ENCODE measurements around the gene YKT6.
A peak's percentile ranks its signal among the peaks of the same experiment; 100 is the strongest.

The YKT6 gene

DNA sequence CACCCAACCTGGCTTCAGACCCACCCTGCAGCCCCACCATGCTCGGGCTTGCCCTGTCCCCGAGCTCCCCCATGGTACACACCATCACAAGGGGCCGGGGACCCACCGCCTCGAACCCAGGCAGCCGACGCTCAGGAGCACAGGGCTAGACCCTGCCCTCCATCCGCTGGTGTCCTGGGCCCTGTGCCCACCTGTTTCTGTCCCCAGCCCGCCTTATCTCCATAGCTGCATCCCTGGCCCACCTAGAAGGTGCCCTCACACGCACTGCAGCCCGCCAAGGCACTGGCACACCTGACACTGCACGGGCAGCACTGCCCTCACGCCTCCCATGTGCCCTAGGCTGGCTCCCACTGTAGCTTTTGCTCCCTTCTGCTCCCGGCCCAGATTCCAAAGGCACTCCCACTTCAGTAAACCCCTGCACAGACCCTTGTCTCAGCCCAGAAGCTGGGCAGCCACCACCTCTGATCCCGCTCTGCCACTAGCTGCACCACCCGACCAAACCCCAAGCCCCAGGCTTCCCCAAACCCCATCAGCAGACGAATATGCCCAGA lies 17.1 kb downstream of the YKT6 start:
- no peak overlapping the region for H3K4me3 ChIP-seq (replicated peaks; ENCODE audit: low read depth, low read length)
- TF ChIP-seq, protein P1, sequence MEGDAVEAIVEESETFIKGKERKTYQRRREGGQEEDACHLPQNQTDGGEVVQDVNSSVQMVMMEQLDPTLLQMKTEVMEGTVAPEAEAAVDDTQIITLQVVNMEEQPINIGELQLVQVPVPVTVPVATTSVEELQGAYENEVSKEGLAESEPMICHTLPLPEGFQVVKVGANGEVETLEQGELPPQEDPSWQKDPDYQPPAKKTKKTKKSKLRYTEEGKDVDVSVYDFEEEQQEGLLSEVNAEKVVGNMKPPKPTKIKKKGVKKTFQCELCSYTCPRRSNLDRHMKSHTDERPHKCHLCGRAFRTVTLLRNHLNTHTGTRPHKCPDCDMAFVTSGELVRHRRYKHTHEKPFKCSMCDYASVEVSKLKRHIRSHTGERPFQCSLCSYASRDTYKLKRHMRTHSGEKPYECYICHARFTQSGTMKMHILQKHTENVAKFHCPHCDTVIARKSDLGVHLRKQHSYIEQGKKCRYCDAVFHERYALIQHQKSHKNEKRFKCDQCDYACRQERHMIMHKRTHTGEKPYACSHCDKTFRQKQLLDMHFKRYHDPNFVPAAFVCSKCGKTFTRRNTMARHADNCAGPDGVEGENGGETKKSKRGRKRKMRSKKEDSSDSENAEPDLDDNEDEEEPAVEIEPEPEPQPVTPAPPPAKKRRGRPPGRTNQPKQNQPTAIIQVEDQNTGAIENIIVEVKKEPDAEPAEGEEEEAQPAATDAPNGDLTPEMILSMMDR (IDR thresholded peaks at IDR 0.05; ENCODE audit: low read depth, low read length, missing control alignments) = no peak
- DNase-seq (ENCODE audit: extremely low read depth, low read depth) = no peak

DNA sequence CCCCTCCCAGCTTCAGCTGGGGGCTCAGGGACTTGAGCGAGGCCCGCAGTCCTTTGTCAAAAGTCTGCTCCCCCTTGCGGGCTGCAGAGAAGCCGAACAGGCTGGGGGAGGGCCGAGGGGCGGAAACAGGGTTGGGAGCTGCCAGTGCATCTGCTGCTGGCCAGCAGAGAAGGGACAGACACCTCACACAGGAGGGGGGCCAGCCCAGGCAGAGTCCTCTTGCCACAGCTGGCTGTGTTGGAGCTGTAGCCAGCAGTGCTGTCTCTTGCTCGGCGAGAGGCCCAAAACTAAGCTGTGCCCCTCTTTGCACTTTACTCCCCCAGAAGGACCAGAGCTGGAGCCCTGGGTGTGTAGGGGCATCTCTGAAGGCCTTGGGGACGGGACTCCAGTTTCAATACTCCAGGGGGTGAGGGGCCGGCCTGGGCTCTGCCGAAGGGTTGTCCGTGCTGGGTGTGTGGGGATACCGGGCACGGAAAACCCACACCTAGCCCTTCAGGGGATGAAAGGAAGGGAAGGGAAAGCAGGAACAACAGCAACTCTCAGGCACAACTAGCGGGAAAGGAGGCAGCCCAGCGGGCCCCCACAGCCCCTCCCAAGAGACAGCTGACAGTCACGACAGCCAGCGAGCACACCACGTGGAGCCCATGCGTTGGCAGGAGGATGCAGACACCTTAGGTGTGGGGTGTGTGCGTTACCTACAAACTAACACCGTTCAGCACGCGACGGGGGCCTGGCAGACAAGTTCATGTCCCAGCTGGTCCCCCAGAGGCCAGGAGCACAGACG lies 17.8 kb downstream of the YKT6 start:
- no peak overlapping the region for H3K4me3 ChIP-seq (replicated peaks; ENCODE audit: low read depth, low read length)
- TF ChIP-seq, protein P1 (IDR thresholded peaks at IDR 0.05; ENCODE audit: low read depth, low read length, missing control alignments) = peak; percentile 26
- DNase-seq (ENCODE audit: extremely low read depth, low read depth) = no peak

DNA sequence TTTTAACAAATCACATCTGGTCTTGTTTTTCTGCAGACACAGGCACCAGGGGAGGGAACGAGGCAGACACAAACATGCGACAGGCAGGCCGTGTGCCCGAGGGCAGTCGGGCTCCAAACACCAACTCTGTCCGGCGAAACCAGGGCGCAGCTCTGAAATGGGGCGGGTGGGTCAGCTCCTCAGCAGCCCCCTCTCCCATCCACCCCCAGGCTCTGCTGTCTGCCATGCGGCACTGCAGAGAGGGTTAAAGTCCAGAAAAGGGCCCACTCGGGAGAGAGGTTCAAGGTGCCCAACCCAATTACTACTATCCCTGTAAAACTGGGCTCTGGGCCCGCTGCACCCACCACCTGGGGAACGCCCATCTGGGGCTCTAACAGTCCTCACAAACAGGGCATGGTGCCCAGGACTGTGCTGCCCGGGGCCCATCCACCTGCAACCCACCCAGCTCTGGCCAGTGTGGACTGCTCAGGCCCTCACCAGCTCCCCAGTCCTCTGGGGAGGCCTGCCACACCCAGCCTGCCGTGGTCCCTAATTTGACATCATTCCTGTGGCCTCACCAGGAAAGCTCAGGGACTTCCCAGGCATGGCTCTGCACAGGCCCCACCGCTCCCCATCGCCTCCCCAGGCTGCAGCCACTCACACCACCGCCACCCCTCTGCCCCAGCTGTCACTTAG lies 18.7 kb downstream of the YKT6 start:
- TF ChIP-seq, protein P1 (IDR thresholded peaks at IDR 0.05; ENCODE audit: low read depth, low read length, missing control alignments) = no peak
- no peak overlapping the region for H3K4me3 ChIP-seq (replicated peaks; ENCODE audit: low read depth, low read length)

DNA sequence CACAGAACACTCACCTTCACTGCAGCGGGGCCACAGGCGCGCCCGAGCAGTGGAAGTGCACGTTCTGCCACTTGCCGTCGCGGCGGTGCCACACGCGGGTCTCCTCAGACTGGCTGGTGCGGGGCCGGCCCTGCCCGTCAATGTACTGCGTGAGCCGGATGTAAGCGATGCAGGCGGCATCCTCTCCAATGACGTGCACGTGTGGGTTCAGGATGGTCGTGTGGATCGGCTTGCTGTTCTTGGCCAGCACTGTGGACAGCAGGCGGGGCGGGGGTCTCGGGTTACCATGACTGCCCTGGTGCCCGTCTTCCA lies 19.2 kb downstream of the YKT6 start:
- no peak for DNase-seq (ENCODE audit: extremely low read depth, low read depth)
- TF ChIP-seq, protein P1 (IDR thresholded peaks at IDR 0.05; ENCODE audit: low read depth, low read length, missing control alignments) = no peak
- H3K4me3 ChIP-seq (replicated peaks; ENCODE audit: low read depth, low read length) = no peak overlapping the region

More for the DNA sequence above, 18.7 kb downstream of the YKT6 start:
- DNase-seq (ENCODE audit: extremely low read depth, low read depth) = no peak

DNA sequence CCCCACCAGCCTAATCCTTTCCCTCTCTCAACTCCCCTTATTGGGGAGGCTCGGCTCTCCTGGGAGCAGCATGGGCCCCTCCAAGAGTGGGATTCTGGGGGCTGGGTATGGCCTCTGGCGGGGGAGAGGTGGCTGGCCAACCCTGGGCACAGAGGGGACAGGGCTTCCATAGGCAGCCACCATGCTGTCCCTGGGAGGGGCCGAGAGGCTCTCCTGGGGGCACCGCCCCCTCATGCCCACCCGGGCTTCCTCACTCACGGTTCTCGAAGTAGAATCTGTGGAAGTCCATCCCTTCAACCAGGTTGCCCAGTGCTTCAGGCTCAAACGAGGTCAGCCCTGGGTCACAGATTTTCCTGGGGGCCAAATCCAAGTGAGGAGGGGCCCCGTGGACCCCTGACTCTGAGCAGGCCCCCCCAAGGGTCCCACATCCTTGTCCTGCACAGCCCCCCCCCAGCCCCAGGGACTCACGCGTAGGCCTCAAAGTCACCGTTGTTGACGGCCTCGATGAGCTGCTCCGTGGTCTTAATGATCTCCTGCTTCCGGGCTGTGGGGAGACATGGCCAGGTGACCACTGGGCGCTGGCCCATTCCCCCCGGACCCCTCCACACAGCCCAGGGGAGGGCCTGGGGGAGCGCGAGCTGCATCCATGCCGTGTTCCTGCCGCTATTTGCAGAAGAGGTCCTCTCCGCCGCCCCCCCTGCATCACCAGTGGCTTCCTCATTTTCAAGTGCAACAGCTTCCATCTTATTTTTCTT lies 19.8 kb downstream of the YKT6 start:
- TF ChIP-seq, protein P1 (IDR thresholded peaks at IDR 0.05; ENCODE audit: low read depth, low read length, missing control alignments) = no peak
- no peak for DNase-seq (ENCODE audit: extremely low read depth, low read depth)
- H3K4me3 ChIP-seq (replicated peaks; ENCODE audit: low read depth, low read length) = no peak overlapping the region

DNA sequence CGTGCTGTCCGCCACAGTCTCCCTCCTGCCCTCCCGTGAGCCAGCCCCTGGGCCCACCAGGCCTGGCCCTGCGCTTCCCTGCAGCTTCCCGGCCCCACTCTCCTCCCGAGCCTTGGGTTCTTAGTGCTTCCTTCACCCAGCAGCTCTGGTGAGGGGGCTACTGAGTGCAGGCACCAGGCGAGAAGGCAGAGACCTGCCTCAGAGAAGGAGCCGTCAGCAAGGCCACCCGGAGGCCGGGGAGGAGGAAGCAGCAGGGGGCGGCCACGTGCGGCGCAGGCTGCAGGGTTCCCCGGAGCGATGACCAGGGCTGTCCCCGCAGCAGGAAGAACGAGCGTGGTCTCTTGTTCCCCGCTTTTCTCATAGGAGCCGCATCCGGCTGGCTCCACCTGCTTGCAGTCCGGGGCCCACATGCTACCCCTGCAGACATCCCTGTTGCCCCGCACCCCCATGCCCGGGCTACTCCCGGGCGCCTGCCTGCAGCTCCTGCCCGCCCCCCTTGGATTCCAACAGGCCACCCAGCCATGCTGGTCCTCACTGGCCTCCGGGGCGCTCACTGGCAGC lies 20.5 kb downstream of the YKT6 start:
- H3K4me3 ChIP-seq (replicated peaks; ENCODE audit: low read depth, low read length) = no peak overlapping the region
- no peak for DNase-seq (ENCODE audit: extremely low read depth, low read depth)
- TF ChIP-seq, protein P1 (IDR thresholded peaks at IDR 0.05; ENCODE audit: low read depth, low read length, missing control alignments) = no peak

All from HFF-Myc (cell line).